Measurements from ENCODE around the gene CUBN.

CUBN gene

DNA sequence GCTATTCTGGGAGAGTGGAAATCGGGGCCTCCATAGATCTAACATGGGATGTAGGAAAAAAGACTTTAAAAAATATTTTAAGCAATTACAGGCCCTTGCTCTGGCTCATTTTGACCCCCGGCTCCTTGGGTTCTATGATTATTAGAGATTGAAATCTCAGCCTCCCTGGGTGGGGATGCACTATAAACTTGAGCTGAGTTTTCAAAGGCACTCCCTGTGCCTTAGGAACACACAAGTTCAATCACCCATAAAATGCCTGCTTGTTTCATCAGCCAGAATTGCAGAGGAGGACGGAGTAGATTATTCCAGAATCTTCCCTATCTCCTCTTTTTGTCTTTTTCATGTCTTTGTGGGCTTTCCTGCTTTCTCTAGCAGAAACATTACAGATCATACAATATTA lies 145.4 kb downstream of the CUBN start:
- no peak for DNase-seq

DNA sequence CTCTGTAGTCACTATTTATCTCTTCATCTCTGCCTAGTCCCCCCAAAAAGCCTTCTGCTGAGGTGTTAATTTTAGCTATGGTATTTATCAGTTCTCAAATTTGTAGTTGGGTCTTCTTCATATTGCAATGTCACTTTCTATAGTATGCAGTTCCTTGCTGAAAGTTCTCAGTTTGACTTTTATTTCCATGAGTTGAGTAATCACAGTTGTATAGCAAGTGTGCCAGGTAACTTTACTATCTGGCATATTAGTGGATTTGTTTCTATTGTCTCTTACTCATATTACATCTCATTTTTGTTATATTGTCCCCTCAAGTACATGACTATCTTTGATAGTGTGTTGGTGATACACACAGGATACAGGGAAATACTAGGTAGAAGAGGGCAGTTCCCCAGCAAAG lies 152.8 kb downstream of the CUBN start:
- DNase-seq, result no peak

DNA sequence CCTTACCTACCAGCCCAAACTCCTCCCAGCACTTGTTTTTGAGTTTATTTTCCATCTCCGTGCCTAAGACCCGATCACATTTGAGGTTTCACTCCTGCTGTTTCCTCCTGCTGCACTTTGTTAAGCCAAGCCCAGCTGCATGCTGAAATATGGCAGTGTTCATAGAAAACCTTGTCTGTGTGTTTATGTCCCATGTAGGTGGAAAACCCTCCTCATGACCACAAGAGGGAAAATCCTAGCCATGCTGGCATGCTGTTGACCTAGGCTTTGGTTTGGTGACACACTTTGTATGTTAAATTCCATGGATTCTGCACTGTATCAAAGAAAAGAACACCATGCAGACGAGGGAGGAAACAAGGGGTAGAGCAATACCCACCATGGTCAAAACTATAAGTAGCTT lies 154.4 kb downstream of the CUBN start:
- no peak for DNase-seq

DNA sequence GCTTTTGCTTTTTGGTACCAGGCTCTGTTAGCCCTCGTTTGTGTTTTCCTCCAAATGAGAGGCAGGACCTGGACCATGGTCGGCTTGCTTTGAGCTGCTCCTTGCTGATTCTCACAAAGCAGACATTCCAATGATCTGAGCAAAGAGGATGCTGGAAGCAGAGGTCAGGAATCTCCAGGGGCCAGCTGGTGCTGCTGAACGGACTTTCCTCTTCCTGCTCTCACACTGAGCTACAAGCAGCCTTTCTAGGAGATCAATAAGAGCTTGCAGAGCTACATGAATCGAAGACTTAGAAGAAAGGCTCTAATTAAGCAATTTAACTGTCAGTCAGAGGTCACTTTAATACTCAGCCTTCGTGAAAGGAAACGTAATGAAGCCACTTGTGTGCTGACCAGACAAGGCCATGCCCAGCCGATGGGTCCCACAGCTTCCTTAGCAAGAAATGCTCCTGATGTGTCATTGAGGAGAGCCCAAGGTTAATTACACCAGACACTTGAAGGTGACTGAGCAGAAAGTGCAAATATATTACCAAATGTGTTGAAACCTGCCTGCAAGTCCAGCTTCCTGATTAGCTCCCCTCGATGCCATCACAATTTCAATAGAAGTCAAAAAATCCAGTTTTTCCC lies 161.1 kb downstream of the CUBN start:
- DNase-seq, result no peak

DNA sequence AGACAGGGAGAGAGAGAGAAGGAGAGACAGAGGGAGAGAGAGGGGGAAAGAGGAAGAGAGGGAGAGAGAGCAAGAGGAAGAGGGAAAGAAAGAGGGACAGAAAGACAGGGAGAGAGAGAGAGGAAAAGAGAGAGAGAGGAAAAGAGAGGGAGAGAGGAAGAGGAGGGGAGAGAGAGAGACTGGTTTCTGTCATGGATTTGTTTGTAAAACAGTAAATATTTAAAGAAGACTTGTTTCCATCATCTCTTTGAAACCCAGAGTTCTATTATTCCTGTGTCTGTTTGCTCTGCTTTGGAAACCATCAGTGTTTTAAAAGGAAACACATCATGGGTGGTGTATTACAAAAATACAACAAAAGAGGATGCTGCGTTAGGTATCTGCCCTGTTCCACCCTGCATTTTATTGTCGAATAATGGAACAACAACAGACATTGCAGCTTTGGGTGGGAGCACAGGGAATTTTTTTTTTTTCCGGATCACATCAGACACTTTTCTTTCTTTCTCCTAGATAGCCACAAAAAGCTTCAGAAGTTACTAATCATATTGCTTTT lies 161.7 kb downstream of the CUBN start:
- DNase-seq, result no peak

DNA sequence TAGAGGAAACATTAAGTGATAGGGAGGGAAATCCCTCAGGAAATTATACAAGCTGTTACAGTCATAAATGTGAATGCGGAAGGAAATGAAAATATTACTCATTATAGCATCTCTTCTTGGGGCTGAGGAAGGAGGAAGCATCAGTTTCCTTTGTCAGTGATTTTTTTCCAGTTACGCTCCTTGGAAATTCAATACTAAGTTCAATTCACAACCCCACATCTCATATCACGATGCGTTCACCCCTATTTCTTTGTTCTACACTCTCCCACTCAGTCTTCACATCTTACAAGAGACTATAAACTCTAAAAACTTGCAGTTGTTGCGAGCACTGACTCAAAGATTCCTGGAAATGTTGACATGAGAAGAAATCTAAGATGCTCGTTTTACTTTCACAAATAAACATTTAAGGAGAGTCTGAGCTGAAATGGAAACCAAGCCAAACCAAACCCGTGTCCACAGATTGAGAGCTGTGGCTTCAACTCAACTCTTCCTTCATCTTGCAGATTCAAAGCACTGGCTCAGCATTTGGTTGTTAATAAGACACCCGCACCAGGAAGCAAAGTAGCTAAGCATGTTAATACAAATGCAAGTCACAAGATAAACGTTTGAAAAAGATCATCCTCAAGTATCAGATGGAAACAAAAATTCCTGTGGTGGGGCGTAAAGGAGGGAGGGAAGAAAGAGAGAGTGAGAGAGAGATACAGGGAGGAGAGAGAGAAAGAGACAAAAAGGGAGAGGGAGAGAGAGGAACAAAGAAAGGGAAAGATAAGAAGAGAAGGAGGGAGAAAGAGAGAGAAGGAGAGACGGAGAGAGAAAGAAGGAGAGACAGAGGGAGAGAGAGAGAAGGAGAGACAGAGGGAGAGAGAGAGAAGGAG lies 162.4 kb downstream of the CUBN start:
- DNase-seq, result no peak

DNA sequence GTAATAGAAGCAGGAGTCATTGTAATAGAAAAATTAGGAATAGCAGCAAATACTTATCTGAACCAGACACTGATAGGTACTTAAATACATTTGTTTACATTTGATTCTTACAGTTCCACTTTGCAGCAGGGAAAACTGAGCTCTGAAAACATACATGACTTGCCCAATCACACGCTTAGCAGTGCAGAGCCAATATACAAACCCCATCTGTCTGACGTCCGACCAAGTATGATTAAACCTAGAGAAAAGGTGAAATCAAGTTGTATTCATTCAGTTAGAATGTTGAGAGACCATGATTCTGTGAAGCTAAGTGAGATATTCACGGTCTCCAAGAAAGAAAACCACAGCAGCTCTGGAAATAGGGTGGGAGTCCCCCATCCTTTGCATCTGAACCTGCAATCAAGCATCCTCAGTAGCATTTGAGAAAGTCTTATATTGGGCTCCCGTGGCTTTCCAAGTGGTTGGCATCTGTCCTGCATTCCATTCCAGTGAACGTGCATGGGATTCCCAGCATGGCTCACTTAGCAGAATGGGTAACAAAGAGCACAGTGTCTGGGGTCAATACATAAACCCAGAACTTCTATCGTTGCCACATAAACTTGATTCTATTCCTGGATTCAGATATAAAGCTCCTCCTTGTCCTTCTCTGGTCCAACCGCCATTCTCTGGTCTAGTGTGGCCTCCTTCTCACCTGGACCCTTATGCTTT lies 163.7 kb downstream of the CUBN start:
- no peak for DNase-seq

DNA sequence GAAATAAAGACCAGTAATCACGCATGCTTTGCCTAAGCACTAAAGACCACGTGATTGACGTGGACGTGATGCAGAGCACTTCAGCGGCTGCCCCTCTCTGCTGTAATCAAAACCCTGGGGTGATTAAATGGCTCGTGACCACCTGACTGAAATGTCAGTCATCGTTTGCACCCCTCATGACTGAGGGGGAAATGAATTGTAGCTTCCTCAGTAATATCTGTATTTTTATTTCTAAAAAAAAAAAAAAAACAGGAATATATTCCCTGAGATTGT lies 164.3 kb downstream of the CUBN start:
- DNase-seq, result no peak

DNA sequence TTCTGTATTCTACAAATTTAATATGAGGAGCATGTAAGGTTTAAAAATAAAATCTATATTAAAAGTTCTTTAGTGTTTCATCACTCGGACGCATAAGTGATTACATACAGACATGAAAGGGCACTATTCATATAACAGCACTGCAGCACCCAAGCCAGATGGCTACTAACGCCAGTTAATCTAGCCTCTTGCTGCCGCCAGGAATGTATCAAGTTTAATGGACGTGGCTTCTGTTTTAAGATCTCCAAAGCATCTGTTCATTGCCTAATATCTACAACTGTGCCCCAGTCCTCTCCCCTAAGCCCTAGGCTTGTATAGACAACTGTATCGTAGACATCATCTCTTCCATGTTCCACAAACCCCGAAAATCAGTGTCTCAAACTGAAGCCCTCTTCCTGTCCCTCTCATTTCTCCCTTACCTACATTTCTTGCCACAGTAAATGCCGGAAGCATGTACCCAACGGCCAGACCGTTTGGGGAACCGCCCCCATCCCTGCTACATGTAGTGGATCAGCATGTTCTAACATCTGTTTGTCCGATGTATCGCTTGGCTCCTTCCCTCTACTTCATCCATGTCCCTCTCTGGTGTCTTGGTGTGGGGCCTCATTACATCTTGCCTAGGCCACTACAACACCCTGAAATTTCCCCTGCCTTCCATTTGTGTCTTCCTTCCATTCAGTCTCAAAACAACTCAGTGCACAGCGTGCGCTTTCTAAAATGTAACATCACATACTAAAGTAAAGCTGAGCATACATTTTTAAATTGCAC lies 164.9 kb downstream of the CUBN start:
- no peak for DNase-seq

DNA sequence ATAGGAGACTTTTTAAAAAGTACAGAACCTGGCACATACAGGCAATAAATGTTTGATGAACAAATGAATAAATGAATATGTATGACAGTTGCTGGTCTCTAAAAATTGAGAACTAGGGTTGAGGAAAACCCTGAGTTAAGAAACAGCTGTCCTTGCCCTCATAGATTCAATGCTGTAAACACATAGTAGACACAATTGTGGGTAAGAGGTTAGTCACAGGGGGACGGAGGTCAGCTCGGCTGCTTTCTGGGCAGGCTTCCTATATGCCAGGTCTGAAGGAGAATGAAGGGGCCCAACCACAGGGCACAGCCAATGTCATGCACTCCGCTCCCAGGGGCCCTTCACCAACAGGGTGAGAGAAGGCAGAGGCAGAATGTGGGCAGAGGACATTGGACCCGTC lies 169.1 kb downstream of the CUBN start:
- DNase-seq, result no peak

DNA sequence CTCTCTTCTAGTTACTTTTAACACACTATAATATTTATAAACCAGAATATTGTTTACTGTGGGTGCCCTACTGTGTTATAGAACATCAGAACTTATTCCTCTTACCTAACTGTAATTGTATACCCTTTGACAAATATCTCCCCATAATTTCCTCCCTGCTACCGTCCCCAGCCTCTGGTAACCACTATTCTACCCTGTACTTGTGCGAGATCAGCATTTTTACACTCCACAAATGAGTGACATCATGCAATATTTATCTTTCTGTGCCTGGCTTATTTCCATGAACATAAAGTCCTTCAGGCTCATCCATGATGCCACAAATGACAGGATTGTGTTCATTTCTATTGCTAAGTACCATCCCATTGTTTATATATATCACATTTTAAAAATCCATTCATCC lies 172.6 kb downstream of the CUBN start:
- DNase-seq, result no peak

DNA sequence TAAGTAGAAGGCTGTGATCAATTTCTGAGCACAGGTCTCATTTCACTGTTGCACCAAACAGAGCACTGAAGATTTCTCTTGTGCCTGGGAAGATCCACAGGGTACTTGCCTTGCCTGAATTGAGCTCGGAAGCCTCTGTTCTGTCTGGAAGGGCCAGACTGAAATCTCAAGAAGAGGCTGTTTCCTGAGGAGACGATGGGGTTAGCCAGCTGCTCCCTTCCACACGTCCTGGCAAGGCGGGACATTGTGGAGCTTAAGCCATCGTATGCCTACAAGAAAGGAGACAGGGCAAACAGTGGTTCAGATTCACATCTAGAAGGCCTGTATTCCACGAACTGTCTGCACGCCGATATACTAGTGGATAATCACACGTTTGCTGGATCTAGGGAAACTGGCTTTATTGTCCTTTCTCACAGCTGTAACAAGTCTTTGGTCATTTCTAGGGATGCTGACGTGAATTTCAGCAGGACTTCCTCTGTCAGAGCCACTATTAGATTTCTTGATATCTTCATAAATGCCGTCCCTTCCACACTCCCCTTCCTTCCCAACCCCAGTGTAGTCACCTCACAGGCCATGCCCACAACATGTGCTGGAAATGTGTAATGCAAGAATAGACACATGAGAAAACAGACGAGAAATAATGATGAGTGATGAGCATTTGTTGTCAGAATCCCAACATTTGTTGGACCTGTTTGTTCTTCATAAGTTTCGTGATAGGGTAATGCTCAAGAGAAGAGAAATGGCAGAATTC lies 175.2 kb downstream of the CUBN start:
- DNase-seq, result no peak

DNA sequence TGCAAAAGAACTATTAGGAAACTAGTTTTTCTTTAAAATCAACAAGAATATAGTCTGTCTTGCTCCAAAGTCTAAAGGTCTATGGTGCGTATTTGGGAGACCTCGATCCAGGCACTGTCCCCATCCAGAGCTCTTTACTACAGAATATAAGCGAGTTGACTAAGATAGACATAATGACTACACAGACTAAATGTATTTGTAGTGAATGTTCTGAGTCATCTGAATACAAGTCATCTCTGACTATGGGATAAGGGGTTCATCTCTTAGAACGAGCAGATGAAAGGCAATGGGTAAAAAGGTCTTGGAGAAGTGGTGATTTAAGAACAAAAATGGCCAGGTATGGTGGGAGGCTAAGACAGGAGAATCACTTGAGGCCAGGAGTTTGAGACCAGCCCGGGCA lies 176.3 kb downstream of the CUBN start:
- no peak for DNase-seq

DNA sequence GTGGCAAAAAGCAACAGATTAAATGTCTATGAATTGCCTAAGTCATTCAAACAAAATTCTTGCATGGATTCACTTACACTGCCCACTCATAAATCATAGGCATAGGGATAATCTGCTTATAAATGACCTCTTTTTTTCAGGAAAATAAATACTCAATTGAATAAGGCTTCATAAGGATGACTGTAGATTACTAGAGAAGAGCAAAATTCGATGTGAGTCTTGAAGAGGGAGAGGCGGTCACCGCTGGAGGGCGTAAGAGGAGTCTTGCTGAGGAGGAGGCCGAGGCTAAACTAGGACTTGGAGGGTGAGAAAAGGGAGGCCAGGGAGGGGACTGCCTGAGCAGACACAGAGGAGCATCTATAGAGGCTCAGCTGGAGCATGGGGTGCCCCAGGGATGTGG lies 177.0 kb downstream of the CUBN start:
- no peak for DNase-seq

DNA sequence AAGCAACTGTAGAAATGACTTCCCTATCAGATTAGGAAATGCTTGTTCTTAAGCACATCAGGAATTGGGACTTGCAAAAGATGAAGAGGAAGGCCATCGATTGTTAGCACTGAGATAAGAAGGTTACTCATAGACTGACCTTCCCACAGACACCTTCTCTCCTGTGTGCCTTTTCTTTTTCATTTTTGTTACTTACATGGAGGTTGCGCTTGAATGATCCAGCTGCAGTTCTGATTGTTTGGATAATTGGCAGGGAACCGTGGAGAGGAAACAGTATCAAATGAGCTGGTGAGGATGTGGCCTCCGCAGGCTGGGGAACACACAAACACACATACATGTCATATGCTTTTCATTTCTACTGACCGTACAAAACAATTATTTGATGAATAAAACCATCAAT lies 177.5 kb downstream of the CUBN start:
- DNase-seq, result no peak

DNA sequence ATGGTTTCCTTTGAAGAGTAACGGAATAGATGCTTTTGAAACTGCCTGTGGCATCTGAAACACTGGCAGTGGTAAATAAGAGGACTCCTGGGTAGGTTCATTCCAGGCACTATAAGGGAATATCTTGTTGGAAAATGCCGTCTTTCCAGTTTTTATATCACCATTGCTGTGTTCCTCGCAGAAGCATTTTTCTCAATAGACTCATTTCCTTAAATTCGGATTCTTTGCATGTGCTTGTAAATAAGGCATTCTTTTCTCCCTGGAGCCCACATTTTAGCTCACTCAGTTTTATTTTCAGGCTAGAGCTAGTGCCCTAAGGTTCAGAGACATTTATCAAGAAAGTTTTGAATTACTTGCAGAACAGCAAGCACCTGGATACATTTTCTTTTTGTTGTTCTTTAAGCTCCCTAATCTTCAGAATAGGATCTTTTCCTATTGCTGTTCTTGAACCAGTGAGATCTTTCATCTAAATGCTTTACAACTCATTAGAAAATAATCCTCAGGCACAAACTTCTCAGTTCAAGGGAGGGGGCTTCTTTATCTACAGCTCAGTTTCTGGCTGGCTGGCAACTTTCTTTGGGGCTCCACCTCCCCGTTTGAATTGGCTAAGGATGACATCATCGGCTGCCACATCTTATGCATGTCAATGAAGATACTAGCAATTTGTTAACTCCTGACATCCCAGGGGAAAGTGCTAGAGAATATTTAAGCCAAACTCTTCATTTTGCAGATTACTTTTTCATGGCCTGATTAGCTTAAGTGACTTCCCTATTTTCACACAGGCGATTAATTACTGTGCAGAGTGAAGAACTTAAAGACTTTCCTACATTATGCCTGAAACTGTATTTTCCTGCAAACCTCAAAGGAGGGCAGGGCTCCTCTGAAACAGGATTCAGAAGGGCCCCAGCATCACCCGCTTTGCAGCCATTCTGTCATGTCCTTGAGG lies 178.7 kb downstream of the CUBN start:
- no peak for DNase-seq

DNA sequence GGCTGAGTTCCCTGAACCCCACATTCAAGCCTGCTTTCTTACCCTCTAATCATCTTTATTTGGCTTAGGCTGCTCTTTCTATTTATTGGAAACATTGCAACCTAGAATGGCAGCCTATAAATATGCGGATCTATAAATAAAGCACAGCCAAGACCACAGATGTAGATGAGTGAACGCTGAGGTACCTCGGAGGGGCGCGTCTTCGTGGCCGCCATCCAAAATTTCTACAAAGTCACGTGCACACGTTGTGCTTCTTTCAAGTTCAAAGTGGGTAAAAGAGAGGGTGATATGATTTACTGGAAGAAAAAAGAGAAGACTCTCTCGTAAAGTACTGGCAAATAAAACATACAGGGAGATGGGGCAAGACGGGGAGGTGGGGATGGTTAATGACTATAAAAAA lies 179.8 kb downstream of the CUBN start:
- no peak for DNase-seq

DNA sequence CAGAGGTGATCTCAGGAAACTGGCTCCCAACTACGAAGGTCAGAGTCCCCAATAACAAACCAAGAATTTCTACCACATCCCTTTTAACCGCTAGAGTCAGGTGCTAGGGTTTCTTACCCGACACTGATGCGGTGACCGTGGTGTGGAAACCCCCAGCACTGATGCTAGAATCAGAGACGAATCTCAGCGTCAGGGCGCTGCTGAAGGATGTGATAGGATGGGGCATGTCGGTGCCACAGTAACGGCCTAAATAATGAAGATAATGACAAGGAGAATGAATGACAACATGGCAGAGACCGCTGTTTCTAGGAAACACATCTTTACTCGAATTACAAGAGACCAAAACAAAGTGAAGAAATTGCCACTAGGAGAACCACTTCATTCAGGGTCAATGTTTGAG lies 181.2 kb downstream of the CUBN start:
- no peak for DNase-seq

DNA sequence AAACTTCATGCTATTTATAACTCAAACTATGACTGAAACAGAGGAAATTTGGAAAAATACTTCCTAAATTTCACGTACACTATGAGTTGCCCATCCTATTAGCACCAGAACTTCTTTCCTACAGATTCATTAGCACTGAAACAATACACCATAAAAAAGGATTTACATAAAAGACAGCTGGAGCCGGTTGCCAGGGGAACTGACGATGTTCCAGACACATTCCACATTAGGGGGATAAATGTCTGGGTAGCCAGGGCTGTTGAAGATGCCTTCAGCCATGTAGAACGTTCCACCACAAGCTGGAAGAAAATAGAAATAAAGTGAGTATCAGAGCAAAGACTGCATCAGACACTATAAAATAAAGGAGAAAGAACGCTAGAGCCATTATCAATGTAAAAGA lies 182.5 kb downstream of the CUBN start:
- no peak for DNase-seq

DNA sequence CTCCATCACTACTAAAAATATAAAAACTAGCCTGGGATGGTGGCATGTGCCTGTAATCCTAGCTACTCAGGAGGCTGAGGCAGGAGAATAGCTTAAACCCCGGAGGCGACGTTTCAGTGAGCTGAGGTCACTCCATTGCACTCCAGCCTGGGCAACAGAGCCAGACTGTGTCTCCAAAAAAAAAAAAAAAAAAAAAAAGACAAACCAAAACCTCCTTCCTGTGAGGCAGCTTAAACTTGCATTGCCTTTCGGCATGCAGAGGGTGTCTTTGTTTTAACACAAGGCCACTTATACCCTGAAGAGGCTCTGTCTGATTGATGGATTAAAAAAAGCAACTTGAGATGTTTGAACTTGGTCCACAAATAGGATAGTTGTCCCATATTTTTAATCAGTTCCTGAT lies 184.0 kb downstream of the CUBN start:
- DNase-seq, result no peak

DNA sequence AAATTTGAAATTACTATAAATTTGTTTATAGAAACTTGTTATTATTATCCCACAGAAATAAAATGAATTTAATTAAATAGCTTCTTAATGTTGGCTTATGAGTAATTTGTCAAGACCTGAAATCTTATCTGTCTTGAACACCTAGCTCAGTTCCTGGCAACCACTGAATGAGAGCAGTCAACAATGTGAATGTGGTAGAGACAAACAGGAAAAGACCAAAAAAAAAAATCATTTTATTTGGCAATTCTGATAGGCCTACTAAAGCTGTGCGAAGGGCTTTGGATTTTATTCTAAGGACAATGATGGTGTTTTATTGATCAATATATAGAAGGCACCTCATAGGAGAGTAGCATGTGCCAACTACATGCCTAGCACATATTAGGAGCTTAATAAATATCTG lies 184.6 kb downstream of the CUBN start:
- DNase-seq, result no peak
